HG03457 (cell line): Measurements from ENCODE around the gene GAN.

Source experiments
- ATAC-seq: cut with Tn5 transposase; IDR thresholded peaks from one replicate; pipeline ENCODE4 v1.9.1; 2021; ENCODE audit warnings: moderate number of reproducible peaks; ENCODE audit not compliant: unreplicated experiment

The GAN gene, protein sequence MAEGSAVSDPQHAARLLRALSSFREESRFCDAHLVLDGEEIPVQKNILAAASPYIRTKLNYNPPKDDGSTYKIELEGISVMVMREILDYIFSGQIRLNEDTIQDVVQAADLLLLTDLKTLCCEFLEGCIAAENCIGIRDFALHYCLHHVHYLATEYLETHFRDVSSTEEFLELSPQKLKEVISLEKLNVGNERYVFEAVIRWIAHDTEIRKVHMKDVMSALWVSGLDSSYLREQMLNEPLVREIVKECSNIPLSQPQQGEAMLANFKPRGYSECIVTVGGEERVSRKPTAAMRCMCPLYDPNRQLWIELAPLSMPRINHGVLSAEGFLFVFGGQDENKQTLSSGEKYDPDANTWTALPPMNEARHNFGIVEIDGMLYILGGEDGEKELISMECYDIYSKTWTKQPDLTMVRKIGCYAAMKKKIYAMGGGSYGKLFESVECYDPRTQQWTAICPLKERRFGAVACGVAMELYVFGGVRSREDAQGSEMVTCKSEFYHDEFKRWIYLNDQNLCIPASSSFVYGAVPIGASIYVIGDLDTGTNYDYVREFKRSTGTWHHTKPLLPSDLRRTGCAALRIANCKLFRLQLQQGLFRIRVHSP

DNA sequence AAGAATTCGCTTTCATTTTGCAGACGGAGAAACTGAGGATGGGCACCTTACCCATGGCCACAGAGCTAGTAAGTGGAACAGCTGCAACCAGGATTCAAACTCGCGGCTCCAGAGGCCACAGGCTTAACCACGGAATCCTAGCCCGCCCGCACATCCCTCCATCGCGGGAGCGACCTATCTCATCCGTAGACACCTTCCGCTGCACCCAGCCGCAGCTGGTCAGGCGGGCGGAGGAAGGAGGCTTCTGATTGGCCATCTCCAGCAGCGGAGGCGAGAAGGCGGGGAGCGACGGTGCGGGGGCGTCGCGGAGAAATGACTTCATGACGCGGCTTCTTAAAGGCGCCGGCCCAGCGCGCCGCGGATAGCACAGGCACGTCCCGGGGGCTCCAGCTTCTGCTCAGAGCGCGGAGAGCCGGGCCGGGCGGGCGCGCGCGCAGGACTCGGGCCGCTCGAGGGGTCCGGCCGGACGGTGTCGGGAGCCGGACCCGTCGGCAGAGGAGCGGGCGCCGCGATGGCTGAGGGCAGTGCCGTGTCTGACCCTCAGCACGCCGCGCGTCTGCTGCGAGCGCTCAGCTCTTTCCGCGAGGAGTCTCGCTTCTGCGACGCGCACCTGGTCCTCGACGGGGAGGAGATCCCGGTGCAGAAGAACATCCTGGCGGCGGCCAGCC, at the start of gene GAN:
TSS of gene GAN (plus strand) at position 360 of the 668 bp plus-strand sequence. CDS start at position 512, 152 bp downstream.
- ATAC-seq = peak; percentile 85

DNA sequence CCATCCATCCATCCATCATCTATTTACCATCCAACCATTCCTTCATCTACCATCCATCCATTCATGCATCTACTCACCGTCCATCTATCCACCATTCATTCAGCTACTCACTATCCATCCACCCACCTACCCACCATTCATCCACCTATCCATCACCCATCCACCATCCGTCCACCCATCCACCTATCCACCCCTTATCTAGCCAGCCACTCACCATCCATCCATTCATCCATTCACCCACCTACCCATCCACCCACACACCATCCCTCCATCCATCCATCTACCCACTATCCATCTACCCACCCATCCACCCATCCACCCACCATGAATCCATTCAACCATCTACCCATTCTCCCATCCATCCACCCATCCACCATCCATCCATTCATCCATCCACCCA, 49.7 kb upstream of the GAN start:
- no peak for ATAC-seq

DNA sequence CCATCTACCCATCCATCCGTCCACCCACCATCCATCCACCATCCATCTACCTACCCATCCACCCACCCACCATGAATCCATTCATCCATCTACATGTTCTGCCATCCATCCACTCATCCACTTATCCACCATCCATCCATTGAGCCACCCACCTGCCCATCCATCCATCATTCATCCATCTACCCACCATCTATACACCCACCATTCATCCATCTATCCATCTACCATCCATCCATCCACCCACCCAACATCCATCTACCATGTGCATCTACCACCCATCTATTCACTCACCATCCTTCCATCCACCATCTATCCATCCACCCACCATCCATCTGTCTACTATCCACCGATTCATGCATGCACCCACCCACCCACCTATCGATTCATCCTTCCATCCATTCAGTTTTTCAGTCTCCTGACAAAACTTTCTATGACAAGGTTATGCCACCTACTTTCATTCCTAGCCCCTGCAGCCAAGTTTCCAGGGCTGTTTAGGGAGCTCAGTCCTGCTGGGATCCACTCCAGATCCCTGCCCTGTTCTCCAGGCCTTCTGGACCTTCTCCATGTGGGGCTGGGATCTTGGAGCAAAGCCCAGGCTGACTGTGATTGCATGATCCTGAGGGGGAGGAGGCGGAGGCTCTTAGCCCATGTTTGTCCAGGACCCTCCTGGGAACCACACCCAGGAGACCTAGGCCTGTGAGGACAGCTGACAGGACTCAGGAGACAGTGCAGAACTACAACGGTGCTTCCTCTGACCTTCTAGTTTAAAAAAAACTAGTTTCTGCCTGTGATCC, 48.9 kb upstream of the GAN start:
- ATAC-seq = no peak

DNA sequence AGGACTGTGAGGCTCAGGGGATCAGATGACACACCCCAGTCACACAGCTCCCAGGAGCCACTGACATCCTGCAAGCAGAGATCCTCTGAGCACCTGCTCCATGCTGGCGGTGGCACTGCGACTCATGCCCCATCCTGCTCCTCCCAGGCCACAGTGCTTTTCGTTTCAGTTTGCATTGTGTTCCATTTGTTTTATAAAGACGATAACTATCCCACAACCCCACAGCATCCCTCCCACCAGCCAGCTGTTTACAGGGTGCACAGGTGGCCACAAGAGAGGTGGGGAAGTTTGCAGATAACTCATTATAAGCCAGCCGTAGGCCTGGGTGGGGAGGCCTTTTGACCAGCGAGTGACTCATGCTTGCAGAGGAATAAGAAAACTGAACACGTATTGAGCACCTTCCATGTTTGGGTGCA, 48.1 kb upstream of the GAN start:
- ATAC-seq = peak; percentile 46

DNA sequence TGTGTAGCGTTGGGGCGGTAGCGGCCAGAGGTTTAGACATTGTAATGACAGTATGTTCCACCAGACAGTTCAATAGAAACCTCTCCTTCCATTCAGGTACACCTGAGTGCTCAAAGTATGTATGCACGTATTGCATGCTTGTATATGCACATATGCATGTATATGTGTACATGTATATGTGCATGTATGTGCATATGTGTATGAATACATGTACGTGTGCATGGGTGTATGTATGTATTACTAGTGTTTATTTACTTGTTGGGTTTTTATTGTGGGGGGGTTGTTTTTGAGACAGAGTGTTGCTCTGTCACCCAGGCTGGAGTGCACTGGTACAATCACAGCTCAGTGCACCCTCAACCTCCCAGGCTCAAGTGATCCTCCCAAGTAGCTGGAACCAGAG, 46.3 kb upstream of the GAN start:
- ATAC-seq = no peak

DNA sequence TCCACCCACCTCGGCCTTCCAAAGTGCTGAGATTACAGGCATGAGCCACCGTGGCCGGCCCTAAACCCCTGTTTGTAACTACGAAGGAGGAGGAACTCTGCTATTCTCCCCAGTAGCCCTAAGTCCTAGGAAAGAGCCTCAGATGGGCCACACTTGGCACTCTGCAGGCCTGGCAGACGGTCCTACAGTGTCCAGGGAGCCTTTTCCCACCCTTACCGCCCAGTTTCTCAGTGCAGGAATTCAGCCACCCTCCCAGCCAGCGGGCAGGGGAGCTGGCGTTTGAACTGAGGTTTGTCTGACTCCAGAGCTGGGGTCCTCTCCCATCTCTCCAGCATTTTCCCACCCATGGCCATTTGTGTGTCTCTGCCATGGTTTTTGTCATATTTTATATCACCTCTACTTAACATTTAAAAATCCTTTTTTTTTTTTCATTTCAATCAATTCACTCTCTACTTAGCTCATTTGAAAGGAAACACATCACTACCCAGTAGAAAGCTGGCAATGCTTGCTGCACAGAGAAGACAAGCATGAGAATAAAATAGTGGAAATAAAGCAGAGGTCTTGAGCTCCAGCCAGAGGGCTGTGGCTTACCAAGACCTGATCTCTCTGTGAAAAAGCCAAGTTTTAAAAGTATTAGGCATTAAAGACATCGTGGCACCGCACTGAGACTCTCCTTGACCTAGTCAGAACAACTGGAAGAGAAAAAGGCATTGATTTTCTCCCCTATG, 41.4 kb upstream of the GAN start:
- ATAC-seq = no peak

DNA sequence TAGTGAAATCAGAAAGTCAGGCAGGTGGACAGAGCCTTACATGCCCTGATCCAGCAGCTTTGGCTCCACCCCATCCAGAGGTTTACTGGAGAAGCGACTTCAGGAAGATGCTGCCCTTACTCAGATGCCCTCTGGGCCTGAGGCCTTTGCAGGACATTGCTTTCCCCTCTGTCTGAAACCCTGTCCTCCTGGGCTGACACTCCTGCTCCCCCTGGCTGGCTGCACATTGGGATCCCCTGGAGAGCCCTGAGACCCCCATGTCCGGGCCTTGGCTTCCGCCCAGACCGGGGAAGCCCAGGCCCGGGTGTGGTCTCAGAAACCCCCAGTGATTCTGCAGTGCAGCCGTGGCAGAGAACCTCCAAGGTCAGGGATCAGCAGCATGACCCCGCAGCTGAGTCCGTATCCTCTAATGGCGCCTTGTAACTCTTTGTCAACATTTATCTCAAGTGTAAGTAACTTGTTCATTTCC, 39.7 kb upstream of the GAN start:
- no peak for ATAC-seq

DNA sequence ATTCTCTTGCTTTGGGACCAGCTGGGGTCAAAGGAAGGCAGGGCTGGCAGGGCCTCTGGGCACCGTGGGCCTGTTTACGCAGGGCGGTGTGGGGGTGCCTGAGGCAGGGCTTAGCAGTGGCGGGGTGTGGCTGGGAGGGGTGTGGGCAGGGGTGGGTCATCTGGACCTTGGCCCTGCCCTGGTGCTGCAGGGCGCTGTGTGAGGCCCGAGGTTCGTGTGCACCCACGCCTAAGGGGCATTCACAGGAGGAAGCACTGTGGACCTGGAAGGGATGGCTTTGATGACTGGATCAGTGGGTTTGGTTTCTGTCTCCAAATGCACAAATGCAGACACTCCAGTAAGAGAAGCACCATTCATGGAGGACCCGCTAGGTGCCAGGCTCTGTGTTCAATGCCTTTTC, 39.0 kb upstream of the GAN start:
- no peak for ATAC-seq

DNA sequence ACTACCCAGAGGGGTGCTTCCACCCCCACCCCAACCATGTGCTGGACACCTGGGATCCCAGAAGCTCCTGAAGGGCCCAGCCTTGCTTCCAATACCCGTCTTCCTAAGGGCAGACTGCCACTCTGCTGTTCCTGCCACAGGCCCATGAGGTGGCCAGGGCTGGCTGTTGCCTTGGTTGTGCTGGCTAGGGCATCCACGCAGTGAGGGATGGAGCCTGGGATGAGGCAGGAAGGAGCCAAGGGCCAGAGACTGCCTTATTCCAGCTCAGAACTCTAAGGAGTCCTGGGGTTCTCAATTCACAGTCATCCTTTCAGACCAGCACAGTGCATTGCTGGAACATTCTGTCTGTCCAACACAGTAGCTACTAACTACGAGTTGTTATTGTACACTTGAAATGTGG, 38.4 kb upstream of the GAN start:
- ATAC-seq = no peak

DNA sequence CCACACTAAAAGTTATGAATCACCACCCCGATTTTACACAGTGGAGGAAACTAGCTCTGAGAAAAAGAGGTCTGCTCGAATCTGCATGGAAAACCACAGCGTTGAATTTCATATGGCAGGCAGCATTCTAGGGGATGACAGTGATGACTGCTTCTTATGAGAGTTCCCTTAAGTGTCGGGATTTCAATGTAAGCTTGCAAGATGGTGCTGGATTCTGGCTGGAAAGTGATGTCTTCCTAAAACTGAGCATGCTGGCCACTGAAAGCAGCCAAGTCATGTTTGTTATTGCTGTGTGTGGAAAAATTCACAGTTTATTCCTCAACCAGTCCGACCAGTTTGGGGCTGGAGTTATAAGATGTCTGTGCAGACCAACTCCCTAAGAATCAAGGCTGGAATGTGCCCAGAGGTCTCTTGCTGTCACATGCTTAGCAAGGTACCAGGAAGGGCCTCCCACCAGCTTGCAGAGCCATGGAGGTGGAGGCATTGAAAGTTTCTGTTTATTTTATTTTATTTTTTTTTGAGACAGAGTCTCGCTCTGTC, 37.2 kb upstream of the GAN start:
- ATAC-seq = no peak

DNA sequence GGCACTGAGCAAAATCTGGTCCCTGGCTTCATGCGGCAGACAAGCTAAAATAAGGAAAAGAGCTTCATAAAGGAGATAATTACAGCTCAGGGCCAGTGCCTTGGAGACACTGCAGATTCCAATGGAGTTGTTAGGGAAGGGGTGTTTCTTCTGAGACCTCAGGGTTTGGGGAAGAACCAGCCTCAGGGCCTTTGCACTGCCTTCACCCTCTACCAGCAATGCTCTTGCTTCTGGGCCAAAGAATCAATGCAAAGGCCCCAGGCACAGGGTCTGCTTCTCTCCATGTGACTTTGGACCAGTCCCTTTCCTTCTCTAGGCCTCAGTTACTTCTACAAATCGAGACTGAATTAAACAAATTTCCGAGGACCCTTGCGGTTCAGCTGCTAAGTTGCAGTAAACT, 36.2 kb upstream of the GAN start:
- no peak for ATAC-seq

DNA sequence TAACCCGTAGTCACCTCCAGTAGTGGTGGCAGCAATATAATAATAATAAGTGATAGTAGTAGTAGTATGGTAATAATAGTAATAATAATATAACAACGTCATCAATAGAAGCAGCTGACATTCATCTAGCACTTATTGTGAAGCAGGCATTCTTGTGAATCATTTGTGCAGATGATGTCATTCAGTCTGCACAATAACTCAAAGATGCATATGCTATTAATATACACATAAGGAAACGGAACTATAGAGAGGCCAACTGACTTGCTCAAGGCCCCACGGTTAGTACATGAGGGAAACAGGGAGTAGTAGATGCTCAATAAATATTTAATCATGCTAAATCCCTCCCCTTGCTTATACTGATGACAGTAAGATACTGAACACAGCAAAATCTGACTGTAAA, 35.4 kb upstream of the GAN start:
- ATAC-seq = no peak

DNA sequence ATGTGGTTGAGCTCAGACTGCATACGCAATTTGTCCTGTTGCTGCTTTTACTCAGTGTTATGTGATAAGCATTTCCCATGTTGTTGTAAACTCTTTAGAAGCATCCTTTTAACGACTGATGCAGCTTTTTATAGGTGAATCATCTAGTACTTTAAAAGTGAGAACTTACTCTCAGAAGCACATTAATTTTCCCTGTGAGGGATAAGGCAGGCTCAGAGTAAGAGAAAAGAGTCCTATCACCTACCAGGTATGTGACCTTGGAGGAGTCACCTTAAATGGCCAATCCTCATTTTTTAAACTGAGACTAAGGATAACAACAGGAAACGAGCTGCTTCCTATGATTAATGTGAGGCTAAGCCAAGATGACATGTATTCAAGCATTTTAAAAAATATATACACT, 34.4 kb upstream of the GAN start:
- ATAC-seq = no peak

DNA sequence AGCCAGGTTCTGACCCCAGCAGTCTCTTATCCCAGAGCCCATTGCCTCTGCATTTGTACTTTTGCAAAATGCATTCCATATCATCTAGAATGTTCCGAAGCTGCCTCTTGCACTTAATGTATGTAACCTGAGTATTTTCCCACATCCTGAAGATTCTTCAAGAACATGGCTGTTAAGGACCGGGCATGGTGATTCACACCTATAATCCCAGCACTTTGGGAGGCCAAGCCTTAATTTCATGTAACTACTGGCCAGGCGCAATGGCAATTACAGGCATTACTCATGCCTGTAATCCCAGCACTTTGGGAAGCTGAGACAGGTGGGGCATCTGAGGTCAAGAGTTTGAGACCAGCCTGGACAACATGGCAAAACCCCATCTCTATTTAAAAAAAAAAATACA, 31.7 kb upstream of the GAN start:
- ATAC-seq = no peak

DNA sequence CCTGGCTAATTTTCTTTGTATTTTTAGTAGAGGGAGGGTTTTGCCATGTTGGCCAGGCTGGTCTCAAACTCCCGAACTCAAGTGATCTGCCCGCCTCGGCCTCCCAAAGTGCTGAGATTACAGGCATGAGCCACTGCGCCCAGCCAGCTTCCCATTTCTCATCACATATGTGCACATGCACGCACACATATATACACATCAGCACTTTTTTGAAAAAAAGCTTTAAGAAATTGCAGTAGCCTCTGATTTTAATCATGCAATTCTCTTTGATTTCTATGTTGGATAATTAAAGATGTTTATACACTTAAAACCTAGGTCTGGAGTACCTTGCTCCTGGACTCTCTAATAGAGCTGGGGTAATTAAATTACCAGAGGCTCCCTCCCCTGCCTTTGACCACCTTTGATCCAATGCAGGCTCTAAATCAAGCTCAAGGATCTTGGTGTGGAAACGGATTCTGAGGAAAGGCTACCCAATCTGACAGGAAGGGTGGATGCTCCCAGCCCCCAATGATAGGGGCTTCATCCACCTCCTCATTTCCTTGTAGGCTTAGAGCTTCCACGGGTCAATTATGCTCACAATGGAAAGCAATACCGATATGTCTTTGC, 29.7 kb upstream of the GAN start:
- ATAC-seq = no peak

DNA sequence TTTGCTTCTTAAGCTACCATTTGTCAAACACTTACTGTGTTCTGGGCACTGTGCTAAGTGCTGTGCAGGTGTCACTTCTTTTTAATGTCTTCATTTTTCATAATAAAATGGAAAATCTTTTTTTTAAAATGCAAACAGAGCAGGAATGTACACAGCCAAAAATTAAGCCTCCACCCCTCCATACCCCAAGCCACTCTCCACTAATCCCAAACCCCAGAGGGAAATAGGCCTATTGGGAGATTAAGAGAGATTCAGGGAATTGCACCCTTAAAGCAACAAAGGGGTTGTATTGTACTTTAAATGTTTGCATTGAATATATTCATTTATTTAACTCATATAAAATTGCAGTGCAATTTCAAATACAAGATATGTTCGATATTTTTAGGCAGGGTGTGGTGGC, 28.6 kb upstream of the GAN start:
- ATAC-seq = no peak

DNA sequence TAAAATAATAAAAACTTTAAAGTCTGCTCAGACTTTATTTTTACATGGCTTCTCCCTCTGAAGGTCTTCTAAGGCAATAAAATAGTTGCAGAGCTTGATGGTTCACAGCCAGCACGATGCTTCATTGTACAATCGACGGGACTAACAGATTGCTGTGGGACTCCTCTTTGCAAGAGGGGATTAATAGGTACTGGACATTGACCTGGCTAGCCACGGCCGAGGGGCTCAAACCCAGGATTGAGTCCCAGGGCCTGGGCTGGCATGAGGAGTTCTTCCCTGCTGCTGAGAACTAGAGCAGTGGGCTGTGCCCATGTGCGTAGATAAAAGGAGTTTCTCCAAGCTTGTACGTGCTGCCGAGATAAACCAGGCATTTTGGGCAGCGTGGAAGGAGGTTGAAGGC, 23.6 kb upstream of the GAN start:
- no peak for ATAC-seq

DNA sequence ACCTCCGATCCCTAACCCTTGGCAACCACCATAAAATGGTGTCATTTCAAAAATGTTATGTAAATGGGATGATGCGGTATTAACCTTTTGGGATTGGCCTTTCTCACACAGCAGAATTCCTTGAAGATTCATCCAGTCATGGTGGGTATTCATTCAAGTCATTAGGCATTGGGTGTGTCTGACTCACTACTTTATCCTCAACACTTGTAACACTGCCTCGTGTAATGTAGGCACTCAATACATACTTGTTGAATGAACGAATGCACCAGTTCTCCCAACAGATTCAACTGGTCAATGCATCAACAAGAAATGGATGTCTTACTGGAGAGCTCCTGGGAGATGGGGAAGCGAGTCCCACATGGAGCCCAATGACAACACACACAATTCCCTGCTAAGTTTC, 21.8 kb upstream of the GAN start:
- no peak for ATAC-seq

DNA sequence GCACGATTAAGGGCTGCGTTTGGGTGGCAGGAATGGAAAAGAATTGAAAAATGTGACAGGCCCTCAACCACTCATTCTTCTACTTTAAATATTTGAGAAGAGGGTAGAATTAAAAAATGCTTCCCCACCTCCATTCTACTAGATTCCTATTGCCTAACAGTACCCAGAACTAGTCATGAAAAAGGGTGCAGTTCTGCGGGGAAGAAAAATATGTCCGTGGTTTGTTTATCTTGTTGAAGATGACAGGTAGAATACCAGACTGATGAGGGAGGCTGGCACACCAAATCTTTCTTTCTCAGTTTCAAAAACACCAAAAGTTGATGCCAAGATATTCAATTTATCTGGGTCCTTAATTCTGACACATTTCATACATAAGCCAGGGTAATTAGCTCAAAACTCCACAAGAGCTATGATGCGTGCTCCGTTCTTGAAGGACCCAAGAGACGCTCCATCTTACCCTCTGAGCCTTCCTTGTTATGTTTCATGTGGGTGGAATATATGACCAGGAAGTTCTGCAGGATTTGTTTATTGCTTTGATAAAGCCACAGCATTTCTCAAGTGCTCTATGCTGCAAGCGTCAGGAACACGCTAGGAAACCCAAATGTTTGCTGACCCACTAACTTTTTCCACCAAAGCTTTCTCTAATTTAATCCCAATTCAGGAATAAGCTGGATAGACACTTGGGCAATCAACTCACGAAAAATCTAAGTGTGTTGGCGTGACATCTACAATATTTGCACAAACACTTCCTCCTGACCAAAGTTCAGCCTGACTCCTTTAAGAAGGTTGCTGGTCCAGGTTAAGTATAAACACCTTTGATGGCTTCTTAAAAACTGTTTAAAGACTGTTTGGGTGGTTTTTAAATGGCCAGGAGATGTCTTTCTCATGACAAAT, 20.6 kb upstream of the GAN start:
- ATAC-seq = no peak
